Loucy (cell line): ENCODE measurements around the gene STK36.

Experiments
- H2AFZ ChIP-seq: fragments of 200-600 bp; sonication (generic); 2 replicates; pipeline ENCODE4 v1.6.0; 2016; ENCODE audit warnings: antibody characterized with exemption, mild to moderate bottlenecking, low read length, moderate library complexity
- H3F3A ChIP-seq: fragments of 200-600 bp; 2 replicates; pipeline ENCODE4 v1.6.0; 2016; ENCODE audit warnings: antibody characterized with exemption, low read depth, mild to moderate bottlenecking
- H3K27me3 ChIP-seq: fragments of 200-600 bp; sonication (generic); 2 replicates; pipeline ENCODE4 v1.6.1; 2014; ENCODE audit warnings: low read length, mild to moderate bottlenecking; ENCODE audit not compliant: insufficient read depth, poor library complexity, severe bottlenecking
- H3K36me3 ChIP-seq: fragments of 200-600 bp; sonication (generic); 2 replicates; pipeline ENCODE4 v1.6.1; 2016; ENCODE audit warnings: low read length; ENCODE audit not compliant: insufficient read depth
- H3K4me1 ChIP-seq: fragments of 200-600 bp; sonication (generic); 2 replicates; pipeline ENCODE4 v1.5.1; 2014; ENCODE audit warnings: low read length, mild to moderate bottlenecking; ENCODE audit not compliant: insufficient read depth, poor library complexity, severe bottlenecking
- H3K4me2 ChIP-seq: fragments of 200-600 bp; sonication (generic); 2 replicates; pipeline ENCODE4 v1.6.0; 2014; ENCODE audit warnings: antibody characterized with exemption, low read length, low read depth, mild to moderate bottlenecking; ENCODE audit not compliant: poor library complexity, severe bottlenecking
- H3K4me3 ChIP-seq: fragments of 200-600 bp; sonication (generic); 2 replicates; pipeline ENCODE4 v1.5.1; 2014; ENCODE audit warnings: low read length, mild to moderate bottlenecking, mixed read lengths; ENCODE audit not compliant: poor library complexity, severe bottlenecking
- H3K79me2 ChIP-seq: fragments of 200-600 bp; sonication (generic); 2 replicates; pipeline ENCODE4 v1.6.1; 2014; ENCODE audit warnings: low read length; ENCODE audit not compliant: insufficient read depth
- H3K9ac ChIP-seq: fragments of 200-600 bp; sonication (generic); 2 replicates; pipeline ENCODE4 v1.6.0; 2014; ENCODE audit warnings: mild to moderate bottlenecking, low read depth, low read length, moderate library complexity; ENCODE audit not compliant: poor library complexity, severe bottlenecking
- H3K9me2 ChIP-seq: fragments of 200-600 bp; sonication (generic); replicated peaks from 2 replicates; pipeline ENCODE4 v1.6.1; 2016; ENCODE audit warnings: low read depth, low read length, mixed read lengths
- H3K9me3 ChIP-seq: fragments of 200-600 bp; sonication (generic); 2 replicates; pipeline ENCODE4 v1.6.1; 2014; ENCODE audit warnings: mild to moderate bottlenecking, antibody characterized with exemption, low read length, low read depth; ENCODE audit not compliant: insufficient read depth
- H4K20me1 ChIP-seq: fragments of 200-600 bp; sonication (generic); 2 replicates; pipeline ENCODE4 v1.6.0; 2014; ENCODE audit warnings: antibody characterized with exemption, low read length, mild to moderate bottlenecking; ENCODE audit not compliant: insufficient read depth, poor library complexity, severe bottlenecking
- EZH2phosphoT487 ChIP-seq: fragments of 200-600 bp; IDR thresholded peaks from 2 replicates; pipeline ENCODE4 v1.6.1; 2018; ENCODE audit warnings: antibody characterized with exemption, mild to moderate bottlenecking, moderate library complexity, borderline replicate concordance
- TF ChIP-seq, protein P1 (sequence below): fragments of 200-600 bp; sonication (generic); conservative IDR thresholded peaks from 2 replicates; pipeline ENCODE4 v1.5.1; 2014; ENCODE audit warnings: mild to moderate bottlenecking, antibody characterized with exemption, low read length

Gene STK36

DNA sequence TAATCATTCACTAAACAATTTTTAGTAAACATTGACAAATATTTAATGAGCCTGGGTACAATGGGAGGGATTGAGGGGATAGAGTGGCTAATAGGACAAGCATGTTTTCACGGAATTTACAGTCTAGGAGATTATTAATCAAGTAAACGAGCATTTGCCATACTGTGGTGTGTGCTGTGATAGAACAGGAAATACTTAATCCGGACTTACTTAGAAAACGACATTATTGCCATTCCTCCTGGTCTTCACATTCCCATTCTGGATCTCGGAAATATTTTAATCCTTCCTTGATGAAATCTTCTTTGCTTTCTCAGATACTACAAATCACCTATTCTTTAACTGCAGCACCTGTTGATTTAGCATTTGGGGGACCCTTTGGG, 39.7 kb downstream of the STK36 start:
- Histone ChIP-seq H3K4me3 (peak overlapping the region; percentile 79), H3K4me1 (peaks cover 30% of the 10 kb centered on the region), H3K27me3 (no peaks in the 10 kb centered on the region), H3F3A (no peaks in the 10 kb centered on the region), H3K9me2 (no peaks in the 10 kb centered on the region), H2AFZ (peak overlapping the region; percentile 91; the same call in 1 of the 2 replicates), H3K9me3 (no peaks in the 10 kb centered on the region), H3K36me3 (no peaks in the 10 kb centered on the region; the same call in 1 of the 2 replicates), H4K20me1 (peaks cover 23% of the 10 kb centered on the region), H3K4me2 (peak overlapping the region; percentile 76), H3K9ac (peak overlapping the region; percentile 71), H3K79me2 (peaks cover 35% of the 10 kb centered on the region)
- TF ChIP-seq, protein P1, sequence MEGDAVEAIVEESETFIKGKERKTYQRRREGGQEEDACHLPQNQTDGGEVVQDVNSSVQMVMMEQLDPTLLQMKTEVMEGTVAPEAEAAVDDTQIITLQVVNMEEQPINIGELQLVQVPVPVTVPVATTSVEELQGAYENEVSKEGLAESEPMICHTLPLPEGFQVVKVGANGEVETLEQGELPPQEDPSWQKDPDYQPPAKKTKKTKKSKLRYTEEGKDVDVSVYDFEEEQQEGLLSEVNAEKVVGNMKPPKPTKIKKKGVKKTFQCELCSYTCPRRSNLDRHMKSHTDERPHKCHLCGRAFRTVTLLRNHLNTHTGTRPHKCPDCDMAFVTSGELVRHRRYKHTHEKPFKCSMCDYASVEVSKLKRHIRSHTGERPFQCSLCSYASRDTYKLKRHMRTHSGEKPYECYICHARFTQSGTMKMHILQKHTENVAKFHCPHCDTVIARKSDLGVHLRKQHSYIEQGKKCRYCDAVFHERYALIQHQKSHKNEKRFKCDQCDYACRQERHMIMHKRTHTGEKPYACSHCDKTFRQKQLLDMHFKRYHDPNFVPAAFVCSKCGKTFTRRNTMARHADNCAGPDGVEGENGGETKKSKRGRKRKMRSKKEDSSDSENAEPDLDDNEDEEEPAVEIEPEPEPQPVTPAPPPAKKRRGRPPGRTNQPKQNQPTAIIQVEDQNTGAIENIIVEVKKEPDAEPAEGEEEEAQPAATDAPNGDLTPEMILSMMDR: no peak
- TF ChIP-seq EZH2phosphoT487: no peak

DNA sequence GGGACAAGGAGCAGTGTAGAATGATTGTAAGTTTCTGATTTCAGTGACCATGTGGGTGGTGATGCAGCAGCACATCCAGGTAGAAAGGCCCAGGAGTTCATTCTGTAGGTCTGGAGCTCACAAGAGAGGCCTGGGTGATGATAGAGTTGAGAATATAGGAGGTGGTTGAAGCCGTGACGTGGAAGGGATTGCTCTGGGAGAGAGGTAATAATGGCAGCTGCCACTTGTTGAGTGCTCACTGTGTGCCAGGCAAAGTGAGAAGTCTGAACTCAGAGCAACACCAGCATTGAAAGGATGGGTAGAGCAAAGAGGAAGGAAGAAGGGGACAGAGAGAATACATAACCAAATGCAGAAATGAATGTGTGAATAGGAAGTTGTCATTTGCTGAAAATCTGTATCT, 42.0 kb downstream of the STK36 start:
- peaks cover 45% of the 10 kb centered on the region for H3K79me2 ChIP-seq
- H2AFZ ChIP-seq: no peak overlapping the region
- H3K9me2 ChIP-seq: no peaks in the 10 kb centered on the region
- peaks cover 38% of the 10 kb centered on the region for H3K4me1 ChIP-seq
- peak overlapping the region; percentile 76 for H3K4me2 ChIP-seq
- H3K27me3 ChIP-seq: no peaks in the 10 kb centered on the region
- no peak overlapping the region for H3K9ac ChIP-seq
- H4K20me1 ChIP-seq: peaks cover 23% of the 10 kb centered on the region
- H3F3A ChIP-seq: no peaks in the 10 kb centered on the region
- no peak for TF ChIP-seq EZH2phosphoT487
- TF ChIP-seq, protein P1: no peak
- peak overlapping the region; percentile 37 for H3K4me3 ChIP-seq
- H3K36me3 ChIP-seq: no peaks in the 10 kb centered on the region; the same call in 1 of the 2 replicates
- no peaks in the 10 kb centered on the region for H3K9me3 ChIP-seq

DNA sequence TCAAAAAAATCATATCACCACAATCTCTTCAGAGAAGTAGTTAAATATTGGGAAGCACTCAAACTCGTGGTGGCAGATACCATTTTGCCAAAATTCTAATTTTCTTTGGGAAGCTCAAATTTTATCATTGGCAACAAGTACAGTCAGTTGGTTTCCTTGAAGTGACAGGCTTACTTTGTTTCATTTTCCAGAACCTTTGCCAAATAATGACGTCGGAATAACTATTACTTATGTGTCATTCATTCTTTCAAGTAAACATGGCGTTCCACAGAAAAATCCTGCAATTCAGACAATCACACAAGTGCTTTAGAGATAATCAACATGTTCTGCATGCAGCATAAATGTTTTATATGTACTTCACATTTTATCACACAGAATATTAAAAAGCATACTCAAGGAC, 44.2 kb downstream of the STK36 start:
- Histone ChIP-seq H3K4me1 (peaks cover 38% of the 10 kb centered on the region), H3K9me3 (no peaks in the 10 kb centered on the region), H2AFZ (no peak overlapping the region), H4K20me1 (peaks cover 23% of the 10 kb centered on the region), H3K27me3 (no peaks in the 10 kb centered on the region), H3K79me2 (peaks cover 58% of the 10 kb centered on the region), H3K9ac (no peak overlapping the region), H3K4me2 (no peak overlapping the region), H3K4me3 (no peak overlapping the region), H3K9me2 (no peaks in the 10 kb centered on the region), H3F3A (no peaks in the 10 kb centered on the region), H3K36me3 (no peaks in the 10 kb centered on the region; the same call in 1 of the 2 replicates)
- TF ChIP-seq, protein P1: no peak
- no peak for TF ChIP-seq EZH2phosphoT487
